Measurements from ENCODE around the gene DNASE1L2. TPM values are rescaled to one million over a fixed set of nuclear protein-coding genes. Genes with fewer than 3 reads are reported as not detected.

DNASE1L2 gene
- total RNA-seq, 2 experiments from 2014 or later = 6.6 to 9.8 TPM

- H3K27ac ChIP-seq (ENCODE audit: low read depth, low read length, poor library complexity, severe bottlenecking) = no peak overlapping the region
- POLR2A ChIA-PET = no interaction called here
- CTCF ChIA-PET (ENCODE audit: unreplicated experiment) = no interaction called here
- no peaks in the 10 kb centered on the region for H3K79me2 ChIP-seq (ENCODE audit: insufficient read depth, low read depth, low read length)
- no peaks in the 10 kb centered on the region for H3K9me3 ChIP-seq (ENCODE audit: low read length)
- H3K36me3 ChIP-seq (ENCODE audit: insufficient read depth, low read length) = no peaks in the 10 kb centered on the region
- DNase-seq (ENCODE audit: low spot score) = no peak
- no peaks in the 10 kb centered on the region for H3K4me1 ChIP-seq (ENCODE audit: insufficient read depth, low read length, poor library complexity, severe bottlenecking)
- intact Hi-C loops (cut with micrococcal nuclease; ENCODE audit: unreplicated experiment) = no loop called here
- no peak overlapping the region for H2AFZ ChIP-seq (ENCODE audit: low read length)
- H3K4me2 ChIP-seq (ENCODE audit: low read length) = no peak overlapping the region
- no peaks in the 10 kb centered on the region for H4K20me1 ChIP-seq (ENCODE audit: insufficient read depth, low read length)
- no TSS peak for BruUV-seq (replicated peaks)
- H3K4me3 ChIP-seq (ENCODE audit: low read depth, low read length, poor library complexity, severe bottlenecking) = no peak overlapping the region
- no peaks in the 10 kb centered on the region for H3K9me2 ChIP-seq (ENCODE audit: insufficient read depth, low read length)
- no peak for TF ChIP-seq EZH2phosphoT487 (IDR thresholded peaks at IDR 0.05; ENCODE audit: borderline replicate concordance, low read depth, low read length)
- TF ChIP-seq, protein P1, sequence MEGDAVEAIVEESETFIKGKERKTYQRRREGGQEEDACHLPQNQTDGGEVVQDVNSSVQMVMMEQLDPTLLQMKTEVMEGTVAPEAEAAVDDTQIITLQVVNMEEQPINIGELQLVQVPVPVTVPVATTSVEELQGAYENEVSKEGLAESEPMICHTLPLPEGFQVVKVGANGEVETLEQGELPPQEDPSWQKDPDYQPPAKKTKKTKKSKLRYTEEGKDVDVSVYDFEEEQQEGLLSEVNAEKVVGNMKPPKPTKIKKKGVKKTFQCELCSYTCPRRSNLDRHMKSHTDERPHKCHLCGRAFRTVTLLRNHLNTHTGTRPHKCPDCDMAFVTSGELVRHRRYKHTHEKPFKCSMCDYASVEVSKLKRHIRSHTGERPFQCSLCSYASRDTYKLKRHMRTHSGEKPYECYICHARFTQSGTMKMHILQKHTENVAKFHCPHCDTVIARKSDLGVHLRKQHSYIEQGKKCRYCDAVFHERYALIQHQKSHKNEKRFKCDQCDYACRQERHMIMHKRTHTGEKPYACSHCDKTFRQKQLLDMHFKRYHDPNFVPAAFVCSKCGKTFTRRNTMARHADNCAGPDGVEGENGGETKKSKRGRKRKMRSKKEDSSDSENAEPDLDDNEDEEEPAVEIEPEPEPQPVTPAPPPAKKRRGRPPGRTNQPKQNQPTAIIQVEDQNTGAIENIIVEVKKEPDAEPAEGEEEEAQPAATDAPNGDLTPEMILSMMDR (conservative IDR thresholded peaks at IDR 0.05; ENCODE audit: low read length) = no peak
Measured at GRCh38 chr16:2190659-2191445, 45.4 kb upstream of the DNASE1L2 start.

- Histone ChIP-seq H3K27ac (ENCODE audit: low read depth, low read length, poor library complexity, severe bottlenecking) (no peak overlapping the region), H3K4me1 (ENCODE audit: insufficient read depth, low read length, poor library complexity, severe bottlenecking) (no peaks in the 10 kb centered on the region), H3K36me3 (ENCODE audit: insufficient read depth, low read length) (no peaks in the 10 kb centered on the region), H3K4me3 (ENCODE audit: low read depth, low read length, poor library complexity, severe bottlenecking) (no peak overlapping the region), H3K79me2 (ENCODE audit: insufficient read depth, low read depth, low read length) (no peaks in the 10 kb centered on the region), H3K4me2 (ENCODE audit: low read length) (no peak overlapping the region), H4K20me1 (ENCODE audit: insufficient read depth, low read length) (no peaks in the 10 kb centered on the region), H3K9me3 (ENCODE audit: low read length) (no peaks in the 10 kb centered on the region), H3K9me2 (ENCODE audit: insufficient read depth, low read length) (no peaks in the 10 kb centered on the region), H2AFZ (ENCODE audit: low read length) (no peak overlapping the region)
- no peak for DNase-seq (ENCODE audit: low spot score)
- intact Hi-C loops (cut with micrococcal nuclease; ENCODE audit: unreplicated experiment) = no loop called here
- TF ChIP-seq, protein P1 (conservative IDR thresholded peaks at IDR 0.05; ENCODE audit: low read length) = no peak
- no peak for TF ChIP-seq EZH2phosphoT487 (IDR thresholded peaks at IDR 0.05; ENCODE audit: borderline replicate concordance, low read depth, low read length)
- CTCF ChIA-PET (ENCODE audit: unreplicated experiment) = no interaction called here
- BruUV-seq (replicated peaks) = no TSS peak
- POLR2A ChIA-PET = no interaction called here
Measured at GRCh38 chr16:2191446-2191706, 44.9 kb upstream of the DNASE1L2 start.

DNA sequence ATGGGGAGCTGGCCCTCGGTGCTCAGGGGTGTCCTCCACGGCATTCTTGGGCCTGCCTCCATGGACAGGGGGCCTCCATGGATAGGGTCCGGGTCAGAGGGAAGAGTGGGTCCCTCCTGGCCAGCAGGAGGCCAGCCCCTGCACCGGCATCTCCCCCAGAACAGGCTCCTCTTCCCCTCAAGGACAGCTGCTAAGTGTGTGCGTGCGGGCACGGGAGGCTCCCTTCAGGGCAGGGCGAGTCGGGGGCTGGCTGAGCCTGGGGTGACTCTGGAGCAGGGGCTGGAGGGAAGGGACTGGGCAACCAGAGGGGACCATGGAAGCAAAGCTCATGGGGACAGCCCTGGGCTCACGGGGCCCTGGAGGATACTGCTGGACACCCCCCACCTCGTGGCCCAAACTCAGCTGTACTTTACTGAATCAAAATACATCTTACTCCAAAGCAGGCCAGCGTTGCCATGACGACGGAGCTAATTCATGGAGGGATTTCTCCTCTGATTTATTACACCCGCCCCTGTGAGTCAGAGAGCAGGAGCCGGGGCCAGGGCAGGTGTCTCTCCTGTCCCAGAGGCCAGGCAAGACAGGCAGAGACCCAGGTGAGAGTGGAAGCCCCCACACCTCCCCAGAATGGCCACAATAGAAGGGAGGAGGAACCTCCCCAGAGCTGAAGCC lies 41.9 kb upstream of the DNASE1L2 start:
- Histone ChIP-seq H3K79me2 (ENCODE audit: insufficient read depth, low read depth, low read length) (no peaks in the 10 kb centered on the region), H3K4me1 (ENCODE audit: insufficient read depth, low read length, poor library complexity, severe bottlenecking) (no peaks in the 10 kb centered on the region), H3K36me3 (ENCODE audit: insufficient read depth, low read length) (no peaks in the 10 kb centered on the region), H3K9me2 (ENCODE audit: insufficient read depth, low read length) (no peaks in the 10 kb centered on the region), H2AFZ (ENCODE audit: low read length) (no peak overlapping the region), H4K20me1 (ENCODE audit: insufficient read depth, low read length) (no peaks in the 10 kb centered on the region), H3K4me2 (ENCODE audit: low read length) (no peak overlapping the region), H3K27ac (ENCODE audit: low read depth, low read length, poor library complexity, severe bottlenecking) (no peak overlapping the region), H3K9me3 (ENCODE audit: low read length) (no peaks in the 10 kb centered on the region), H3K4me3 (ENCODE audit: low read depth, low read length, poor library complexity, severe bottlenecking) (no peak overlapping the region)
- ChIA-PET POLR2A (no interaction called here), CTCF (ENCODE audit: unreplicated experiment) (interaction anchor here (0.6 kb wide), 2 partner anchors 13 to 176 kb away, joined by 3 read pairs; no protein-coding TSS in a partner anchor)
- BruUV-seq (replicated peaks) = no TSS peak
- intact Hi-C loops (cut with micrococcal nuclease; ENCODE audit: unreplicated experiment) = no loop called here
- DNase-seq (ENCODE audit: low spot score) = no peak
- TF ChIP-seq, protein P1 (conservative IDR thresholded peaks at IDR 0.05; ENCODE audit: low read length) = no peak
- TF ChIP-seq EZH2phosphoT487 (IDR thresholded peaks at IDR 0.05; ENCODE audit: borderline replicate concordance, low read depth, low read length) = no peak

Measured in OCI-LY7 (cell line).